ENCODE data around the gene ZNF280C.

Gene ZNF280C

DNA sequence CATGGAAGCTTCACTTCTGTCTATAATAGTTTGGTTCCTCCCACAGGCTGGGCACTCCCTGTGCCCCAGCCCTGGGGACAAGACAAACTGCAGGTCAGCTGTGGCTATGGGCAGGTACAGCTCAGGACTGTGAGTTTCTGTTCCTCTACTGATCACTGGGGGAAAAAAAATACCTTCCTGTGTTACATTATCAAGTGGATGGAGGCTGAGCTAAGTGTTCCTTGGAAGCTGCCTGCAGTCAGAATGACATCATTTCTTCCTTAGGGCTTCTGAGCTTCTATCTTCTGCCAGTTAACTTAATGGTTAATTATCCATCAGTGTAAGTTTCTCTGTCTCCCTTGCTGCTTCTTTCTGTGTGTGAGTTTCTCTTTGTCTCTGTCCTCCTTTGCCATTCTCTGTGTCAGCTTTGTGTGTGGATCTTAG, 92.3 kb downstream of the ZNF280C start:
- Mint-ChIP-seq H3K4me3 (peak overlapping the region; percentile 16), H3K9me3 (no peaks in the 10 kb centered on the region)

DNA sequence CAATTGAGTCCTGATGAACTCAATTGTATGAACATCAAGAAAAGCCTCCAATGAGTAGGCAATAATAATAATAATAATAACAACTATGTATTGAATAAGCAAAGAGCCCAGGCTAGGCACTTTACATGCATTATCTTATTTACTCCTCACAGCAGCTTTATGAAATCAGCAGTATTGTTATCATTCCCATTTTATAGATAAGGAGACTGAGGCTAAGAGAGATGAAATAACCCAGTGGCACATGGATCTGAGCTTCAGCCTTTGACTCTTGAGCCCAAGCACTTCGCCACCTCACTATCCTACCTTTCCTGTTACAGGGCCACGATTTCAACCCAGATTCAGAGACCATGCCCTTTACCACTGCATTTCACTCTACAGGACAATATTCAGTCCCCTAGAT, 93.8 kb downstream of the ZNF280C start:
- H3K27ac Mint-ChIP-seq = peak overlapping the region; percentile 55

More for the DNA sequence above, 92.3 kb downstream of the ZNF280C start:
- no peaks in the 10 kb centered on the region for H3K27me3 Mint-ChIP-seq
- CTCF ChIA-PET = interaction anchor here (0.5 to 1.4 kb wide), 5 partner anchors 16 to 97 kb away, joined by 3 to 6 read pairs (median 4); no protein-coding TSS in a partner anchor
- peaks cover 55% of the 10 kb centered on the region for H3K4me1 Mint-ChIP-seq
- no peak for DNase-seq
- H3K27ac Mint-ChIP-seq = peak overlapping the region; percentile 4
- H3K36me3 Mint-ChIP-seq = peaks cover 49% of the 10 kb centered on the region

DNA sequence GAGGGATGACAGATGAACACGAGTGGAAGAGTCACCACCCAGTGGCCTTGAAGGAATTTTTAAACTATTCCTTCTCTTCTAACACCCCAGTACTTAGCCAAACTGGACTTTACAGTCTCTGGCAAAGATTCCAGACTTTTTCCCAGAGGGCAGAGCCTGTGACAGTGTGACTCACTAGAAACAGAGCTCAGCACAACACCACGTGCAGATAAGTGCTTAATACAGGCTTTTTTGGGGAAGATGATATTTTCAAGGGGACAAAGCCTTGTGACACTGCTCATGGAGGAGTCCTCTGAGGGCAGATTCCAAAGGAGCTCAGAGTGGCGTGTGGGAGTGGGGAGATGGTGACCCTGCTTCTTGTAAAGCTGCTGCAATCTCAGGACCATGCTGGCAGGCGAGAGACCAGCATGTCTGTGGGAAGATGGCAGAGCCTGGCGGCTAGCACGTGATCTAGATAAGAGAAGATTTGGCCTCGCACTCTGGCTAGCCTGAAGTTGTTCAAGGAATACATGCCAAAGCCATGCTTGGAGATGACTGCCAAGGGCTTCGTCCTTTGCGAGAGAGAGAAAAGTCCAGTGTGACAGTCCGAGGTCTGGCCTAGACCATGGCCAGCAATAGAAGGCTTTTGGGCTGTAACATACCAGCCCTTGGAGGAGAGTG, 94.5 kb downstream of the ZNF280C start:
- peak overlapping the region; percentile 93 for H3K4me3 Mint-ChIP-seq
- peak overlapping the region; percentile 93 for H3K27ac Mint-ChIP-seq
- no peaks in the 10 kb centered on the region for H3K9me3 Mint-ChIP-seq
- no peak for DNase-seq
- CTCF ChIA-PET = interaction anchor here (1.2 to 1.6 kb wide), 4 partner anchors 17 to 95 kb away, joined by 3 to 6 read pairs (median 4); no protein-coding TSS in a partner anchor
- peaks cover 39% of the 10 kb centered on the region for H3K36me3 Mint-ChIP-seq
- no peaks in the 10 kb centered on the region for H3K27me3 Mint-ChIP-seq
- H3K4me1 Mint-ChIP-seq = peaks cover 53% of the 10 kb centered on the region

More for the DNA sequence above, 93.8 kb downstream of the ZNF280C start:
- Mint-ChIP-seq H3K27me3 (no peaks in the 10 kb centered on the region), H3K36me3 (peaks cover 45% of the 10 kb centered on the region), H3K9me3 (no peaks in the 10 kb centered on the region), H3K4me1 (peaks cover 60% of the 10 kb centered on the region), H3K4me3 (peak overlapping the region; percentile 93)
- DNase-seq = no peak
- CTCF ChIA-PET = interaction anchor here (1.2 to 1.6 kb wide), 4 partner anchors 16 to 95 kb away, joined by 3 to 6 read pairs (median 4); no protein-coding TSS in a partner anchor

DNA sequence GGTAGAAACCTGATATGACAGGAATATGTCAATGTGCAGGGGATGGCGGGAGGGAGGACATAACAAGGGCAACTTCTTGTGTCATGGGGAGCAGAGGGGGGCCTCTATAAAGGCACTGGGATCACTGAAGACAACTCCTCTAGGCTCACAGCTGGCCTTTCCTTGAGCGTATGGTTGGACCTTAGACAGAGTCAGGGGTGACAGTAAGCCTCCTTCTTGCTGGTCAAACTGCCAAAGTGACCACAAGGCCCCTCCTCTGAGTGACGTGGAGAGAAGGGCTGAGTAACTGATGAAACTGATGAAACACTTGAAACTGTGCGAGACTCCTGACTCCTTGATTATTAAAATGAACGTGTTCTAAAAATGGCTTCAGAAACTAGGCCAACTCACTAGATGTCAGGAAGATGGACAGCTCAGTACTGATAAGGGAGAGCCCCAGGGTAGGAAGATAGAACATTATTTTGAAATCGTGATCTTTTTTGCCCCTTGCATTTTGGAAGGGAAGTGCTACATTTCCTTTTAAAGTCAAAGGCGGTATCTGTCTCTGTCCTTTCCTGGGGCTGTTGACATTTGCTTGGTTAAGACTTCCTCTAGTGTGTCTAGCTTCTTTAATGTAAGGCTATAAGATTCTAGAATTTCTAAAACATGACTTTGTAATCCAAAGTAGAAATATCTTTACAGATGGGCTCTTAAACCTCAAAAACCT, 95.4 kb downstream of the ZNF280C start:
- Mint-ChIP-seq H3K27ac (peak overlapping the region; percentile 93), H3K27me3 (no peaks in the 10 kb centered on the region), H3K9me3 (no peaks in the 10 kb centered on the region), H3K4me3 (peak overlapping the region; percentile 93), H3K36me3 (peaks cover 38% of the 10 kb centered on the region), H3K4me1 (peaks cover 53% of the 10 kb centered on the region)
- CTCF ChIA-PET = interaction anchor here (1.6 kb wide), 1 partner anchor 94 kb away, joined by 6 read pairs; no protein-coding TSS in a partner anchor
- peak; percentile 40 for DNase-seq

DNA sequence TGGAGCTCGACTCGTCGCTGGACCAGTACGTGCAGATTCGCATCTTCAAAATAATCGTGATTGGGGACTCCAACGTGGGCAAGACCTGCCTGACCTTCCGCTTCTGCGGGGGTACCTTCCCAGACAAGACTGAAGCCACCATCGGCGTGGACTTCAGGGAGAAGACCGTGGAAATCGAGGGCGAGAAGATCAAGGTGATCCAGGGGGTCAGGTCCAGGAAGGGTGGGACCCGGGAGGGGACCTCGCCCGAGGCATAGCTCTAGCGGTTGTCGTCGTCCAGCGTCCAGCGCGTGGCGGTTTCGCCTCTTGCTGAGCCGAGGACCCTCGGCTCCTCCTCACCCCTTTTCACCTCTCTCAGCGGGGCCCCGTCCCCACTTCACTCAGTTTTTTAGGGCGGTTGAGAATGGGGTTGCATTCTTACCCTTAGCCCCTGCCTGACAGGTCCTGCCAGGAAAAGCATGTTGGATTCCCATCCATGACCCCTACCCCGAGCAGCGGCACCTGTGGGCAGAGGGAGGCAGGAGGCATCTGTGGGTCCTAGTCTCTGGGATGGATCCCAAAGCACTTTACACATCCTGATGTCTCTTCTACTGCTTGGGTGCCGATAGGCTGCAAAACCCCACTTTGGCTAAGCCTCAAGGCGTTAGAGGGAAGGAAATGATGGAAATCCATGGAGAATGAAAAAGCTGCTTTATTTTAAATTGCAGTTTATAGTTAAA, 96.4 kb downstream of the ZNF280C start:
- CTCF ChIA-PET = interaction anchor here (0.9 kb wide), 1 partner anchor 28 kb away, joined by 3 read pairs; no protein-coding TSS in a partner anchor
- DNase-seq = no peak
- peaks cover 46% of the 10 kb centered on the region for H3K4me1 Mint-ChIP-seq

DNA sequence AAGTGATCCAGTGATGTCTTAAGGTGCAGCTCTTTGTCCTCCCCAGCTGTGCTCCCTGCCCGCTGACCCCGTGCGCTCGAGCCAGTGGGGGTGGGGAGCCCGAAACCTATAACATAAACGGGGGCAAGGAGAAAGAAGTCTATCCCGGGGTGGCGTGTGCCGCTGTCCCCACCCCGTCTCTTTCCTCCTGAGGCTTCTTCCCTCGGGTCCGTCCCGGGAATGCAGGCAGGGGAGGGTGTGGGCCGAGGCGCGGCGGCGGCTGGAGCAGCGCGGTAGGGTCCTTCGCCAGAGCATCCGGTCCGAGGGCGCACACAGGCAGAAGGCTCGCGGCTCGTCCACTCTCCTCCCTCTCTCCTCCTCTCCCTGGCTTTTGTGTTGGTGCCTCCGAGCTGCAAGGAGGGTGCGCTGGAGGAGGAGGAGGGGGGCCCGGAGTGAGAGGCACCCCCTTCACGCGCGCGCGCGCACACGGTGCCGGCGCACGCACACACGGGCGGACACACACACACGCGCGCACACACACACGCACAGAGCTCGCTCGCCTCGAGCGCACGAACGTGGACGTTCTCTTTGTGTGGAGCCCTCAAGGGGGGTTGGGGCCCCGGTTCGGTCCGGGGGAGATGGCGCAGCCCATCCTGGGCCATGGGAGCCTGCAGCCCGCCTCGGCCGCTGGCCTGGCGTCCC, 97.1 kb downstream of the ZNF280C start, which contains the start of gene RAB33A:
TSS of gene RAB33A (plus strand) at position 517 of the 681 bp plus-strand sequence. CDS start at position 618, 101 bp downstream.
- peak within 1 kb of the TSS; percentile 93 for H3K4me3 Mint-ChIP-seq
- no peaks in the 10 kb centered on the region for H3K9me3 Mint-ChIP-seq
- H3K4me1 Mint-ChIP-seq = peaks cover 46% of the 10 kb centered on the region

More for the DNA sequence above, 96.4 kb downstream of the ZNF280C start:
- H3K9me3 Mint-ChIP-seq = no peaks in the 10 kb centered on the region
- no peaks in the 10 kb centered on the region for H3K27me3 Mint-ChIP-seq
- H3K27ac Mint-ChIP-seq = peak overlapping the region; percentile 93
- H3K36me3 Mint-ChIP-seq = peaks cover 29% of the 10 kb centered on the region
- H3K4me3 Mint-ChIP-seq = peak overlapping the region; percentile 93

DNA sequence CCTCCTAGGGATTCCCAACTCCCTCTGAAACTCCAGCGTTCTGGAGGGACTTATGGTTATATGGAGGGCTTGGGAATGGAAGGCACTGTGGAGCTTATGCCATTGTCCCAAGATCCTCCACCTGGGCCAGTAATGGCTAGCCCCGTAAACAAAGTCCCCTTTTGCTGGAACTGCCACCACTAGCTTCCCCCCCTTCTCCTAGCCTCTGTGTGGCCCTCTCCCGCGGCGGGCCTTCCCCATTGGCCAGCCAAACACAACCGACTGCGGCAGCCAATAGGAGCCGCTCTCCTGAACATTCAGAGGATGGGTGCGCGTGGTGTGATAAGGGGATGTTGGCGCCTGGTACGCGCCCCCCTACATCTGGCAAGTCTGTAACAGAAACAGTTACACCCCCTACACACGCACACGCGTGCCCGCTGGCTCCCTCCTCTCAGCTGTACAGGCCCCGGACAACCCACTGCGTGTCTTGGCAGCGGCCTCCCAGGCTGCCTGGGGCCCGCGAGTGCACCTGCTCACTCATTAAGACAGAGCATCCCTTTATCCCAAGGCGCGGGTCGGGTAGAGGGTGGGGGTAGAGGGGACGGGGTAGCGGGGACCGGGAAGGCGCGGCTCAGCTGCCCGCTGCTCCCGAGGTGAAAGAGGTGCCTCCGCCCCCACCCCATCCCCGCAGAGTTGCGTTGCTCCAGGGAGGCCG, 97.8 kb downstream of the ZNF280C start:
- peaks cover 40% of the 10 kb centered on the region for H3K4me1 Mint-ChIP-seq

More for the DNA sequence above, 97.1 kb downstream of the ZNF280C start, which contains the start of gene RAB33A:
- peaks cover 25% of the 10 kb centered on the region for H3K36me3 Mint-ChIP-seq
- H3K27ac Mint-ChIP-seq = peak within 1 kb of the TSS; percentile 93
- CTCF ChIA-PET = interaction anchor here (0.9 to 1.1 kb wide), 2 partner anchors 28 to 92 kb away, joined by 3 to 4 read pairs; no protein-coding TSS in a partner anchor
- DNase-seq = peak; percentile 60
- H3K27me3 Mint-ChIP-seq = no peaks in the 10 kb centered on the region

DNA sequence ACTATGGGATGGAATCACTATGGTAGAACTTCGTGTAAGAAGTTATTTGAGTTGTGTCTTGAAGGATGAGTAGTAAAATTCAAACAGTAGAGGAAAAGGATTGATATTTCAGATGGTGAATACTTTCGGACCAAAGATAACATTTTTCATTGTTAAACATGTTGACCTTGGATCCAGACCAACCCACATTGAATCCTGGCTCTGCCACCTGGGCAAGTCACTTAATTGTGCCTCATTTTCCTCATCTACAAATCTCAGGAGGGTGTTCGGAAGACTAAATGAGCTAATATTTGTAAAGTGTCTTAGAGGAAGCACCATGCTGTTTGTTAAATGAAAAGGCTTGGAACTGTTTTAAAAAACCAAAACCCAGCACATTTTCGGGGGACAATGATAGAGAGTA, 101.7 kb downstream of the ZNF280C start:
- H3K27ac Mint-ChIP-seq = peak overlapping the region; percentile 95
- H3K4me1 Mint-ChIP-seq = peaks cover 49% of the 10 kb centered on the region
- DNase-seq = no peak
- CTCF ChIA-PET = no interaction called here
- no peaks in the 10 kb centered on the region for H3K9me3 Mint-ChIP-seq
- peak overlapping the region; percentile 88 for H3K4me3 Mint-ChIP-seq
- no peaks in the 10 kb centered on the region for H3K27me3 Mint-ChIP-seq
- peaks cover 8% of the 10 kb centered on the region for H3K36me3 Mint-ChIP-seq

More for the DNA sequence above, 97.8 kb downstream of the ZNF280C start:
- peak overlapping the region; percentile 87 for H3K27ac Mint-ChIP-seq
- H3K4me3 Mint-ChIP-seq = peak overlapping the region; percentile 93
- no peaks in the 10 kb centered on the region for H3K9me3 Mint-ChIP-seq
- CTCF ChIA-PET = interaction anchor here (0.9 to 1.7 kb wide), 4 partner anchors 9 to 91 kb away, joined by 3 to 4 read pairs (median 4); no protein-coding TSS in a partner anchor
- no peaks in the 10 kb centered on the region for H3K27me3 Mint-ChIP-seq
- peak; percentile 79 for DNase-seq
- peaks cover 20% of the 10 kb centered on the region for H3K36me3 Mint-ChIP-seq

DNA sequence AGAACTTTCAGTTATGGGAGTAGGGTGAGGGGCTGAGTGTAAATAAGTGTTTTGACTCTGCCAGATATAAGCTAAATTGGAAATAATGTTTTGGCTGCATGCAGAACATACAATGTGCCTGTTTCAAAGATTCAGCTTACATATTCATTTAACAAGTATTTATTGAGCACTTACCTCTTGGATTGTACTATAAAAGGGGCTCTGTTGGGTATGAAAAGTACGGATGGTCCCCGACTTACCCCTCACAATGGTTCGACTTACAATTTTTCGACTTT, 102.3 kb downstream of the ZNF280C start:
- Mint-ChIP-seq H3K4me3 (peak overlapping the region; percentile 88), H3K9me3 (no peaks in the 10 kb centered on the region), H3K27ac (peak overlapping the region; percentile 95), H3K27me3 (no peaks in the 10 kb centered on the region), H3K36me3 (peaks cover 8% of the 10 kb centered on the region), H3K4me1 (peaks cover 52% of the 10 kb centered on the region)
- no peak for DNase-seq
- CTCF ChIA-PET = no interaction called here

DNA sequence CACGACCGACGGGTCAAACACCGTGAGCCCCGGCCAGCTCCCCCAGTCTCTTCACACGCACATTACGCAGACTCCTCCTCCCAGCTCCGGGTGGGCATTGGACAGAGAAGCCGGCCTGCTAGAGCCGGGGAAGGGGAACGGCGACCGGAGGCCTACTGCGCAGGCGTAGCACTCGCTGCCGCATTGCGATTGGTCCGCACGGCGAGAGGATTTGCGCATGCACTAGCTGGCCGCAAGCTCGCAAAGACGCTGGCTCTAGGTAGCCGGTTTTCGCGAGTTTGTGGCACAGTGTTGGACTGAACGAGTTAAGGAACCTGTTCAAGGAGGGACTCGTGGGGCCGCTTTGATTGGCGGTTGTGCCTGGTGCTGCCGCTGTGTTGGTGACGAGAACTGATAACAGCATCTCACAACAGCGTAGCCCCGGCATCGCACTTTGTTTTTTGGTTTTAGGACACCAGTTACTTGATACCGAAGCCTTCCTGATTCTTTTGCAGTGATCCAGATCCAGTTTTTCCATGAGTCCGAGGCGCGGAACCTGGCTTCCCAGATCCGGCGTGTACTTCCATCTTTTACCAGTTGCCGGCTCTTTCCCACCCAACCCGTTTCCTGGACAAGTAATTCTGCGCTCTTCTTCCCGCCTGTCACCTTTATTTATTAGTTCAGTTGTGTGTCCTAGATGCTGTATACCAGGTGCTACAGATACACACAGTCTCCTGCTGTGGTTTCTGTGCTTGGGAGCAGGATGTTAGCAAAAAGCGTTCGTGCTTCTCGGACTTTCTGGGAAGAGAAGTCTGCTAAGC, 102.8 kb downstream of the ZNF280C start, which contains the start of gene AIFM1:
TSS of gene AIFM1 (minus strand) at position 139 of the 800 bp plus-strand sequence. CDS start 185 bp downstream, outside the sequence.
- peak; percentile 92 for DNase-seq
- peak within 1 kb of the TSS; percentile 88 for H3K4me3 Mint-ChIP-seq
- H3K9me3 Mint-ChIP-seq = no peaks in the 10 kb centered on the region
- peaks cover 51% of the 10 kb centered on the region for H3K4me1 Mint-ChIP-seq
- H3K27ac Mint-ChIP-seq = peak within 1 kb of the TSS; percentile 95
- CTCF ChIA-PET = no interaction called here
- H3K27me3 Mint-ChIP-seq = no peaks in the 10 kb centered on the region
- H3K36me3 Mint-ChIP-seq = peaks cover 8% of the 10 kb centered on the region

DNA sequence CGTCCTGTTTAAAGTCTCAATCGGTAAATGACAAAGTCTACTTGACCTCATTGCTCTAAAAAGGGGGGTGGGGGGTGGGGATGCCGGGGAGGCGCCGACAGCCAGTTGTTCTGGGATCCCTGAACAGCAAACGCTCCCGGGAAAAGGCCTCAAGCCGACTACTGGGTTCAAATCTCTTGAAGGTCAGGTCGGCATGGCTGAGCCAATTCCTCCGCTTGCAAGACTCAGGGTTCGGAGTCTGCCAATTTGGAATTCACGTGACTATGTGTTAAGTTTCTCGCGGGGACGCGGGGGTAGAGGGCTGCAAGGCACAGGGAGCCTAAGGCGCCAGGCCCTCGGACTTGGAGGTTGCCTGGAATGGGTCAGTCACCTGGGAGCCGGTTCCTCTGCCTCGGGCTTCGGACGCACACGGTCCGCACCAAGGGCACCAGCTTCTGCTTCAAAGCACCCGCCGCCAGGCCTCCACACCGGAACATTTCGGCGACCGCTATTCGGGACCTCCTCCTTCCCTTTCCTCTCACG, 103.5 kb downstream of the ZNF280C start:
- H3K27ac Mint-ChIP-seq = peak overlapping the region; percentile 95
- H3K27me3 Mint-ChIP-seq = no peaks in the 10 kb centered on the region
- DNase-seq = no peak
- H3K36me3 Mint-ChIP-seq = peaks cover 8% of the 10 kb centered on the region
- H3K9me3 Mint-ChIP-seq = no peaks in the 10 kb centered on the region
- CTCF ChIA-PET = no interaction called here
- H3K4me1 Mint-ChIP-seq = peaks cover 45% of the 10 kb centered on the region
- peak overlapping the region; percentile 88 for H3K4me3 Mint-ChIP-seq

DNA sequence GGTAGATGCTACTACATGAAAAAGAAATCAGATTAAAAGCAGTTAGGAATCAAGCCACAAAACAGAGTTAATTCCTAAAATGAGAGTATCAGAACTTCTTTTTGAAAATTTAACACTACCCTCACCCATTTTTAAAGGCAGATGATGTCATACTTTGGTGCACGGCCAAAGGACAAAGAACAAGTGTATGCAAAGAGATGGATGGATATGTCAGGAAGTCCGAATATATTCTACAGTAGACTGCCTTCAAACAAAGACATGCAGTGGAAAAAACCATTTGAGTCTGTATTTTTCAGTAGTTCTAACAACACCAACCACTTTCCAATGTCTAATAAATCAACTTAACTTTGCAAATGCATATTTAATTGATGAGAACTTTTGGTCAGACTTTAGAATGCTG, 105.3 kb downstream of the ZNF280C start:
- peaks cover 52% of the 10 kb centered on the region for H3K4me1 Mint-ChIP-seq

More for the DNA sequence above, 105.3 kb downstream of the ZNF280C start:
- no peak overlapping the region for H3K27ac Mint-ChIP-seq
- no peaks in the 10 kb centered on the region for H3K9me3 Mint-ChIP-seq
- CTCF ChIA-PET = no interaction called here
- DNase-seq = no peak
- H3K4me3 Mint-ChIP-seq = peak overlapping the region; percentile 35
- H3K36me3 Mint-ChIP-seq = peaks cover 10% of the 10 kb centered on the region
- H3K27me3 Mint-ChIP-seq = no peaks in the 10 kb centered on the region

Measured in activated naive CD4-positive, alpha-beta T cell treated with anti-CD3 and anti-CD28 coated beads, Interleukin-2, amount 10 ng/mL, durations not matched to agents 7 days and 5 days (primary cell).